ENCODE data around the gene P2RY2.
A peak's percentile ranks its signal among the peaks of the same experiment; 100 is the strongest.

Gene P2RY2

GRCh38 chr11:73218106-73218829 lies at the start of gene P2RY2:
Gene P2RY2 (plus strand): TSS chr11:73218281. CDS start chr11:73234160, 15,879 bp downstream.
- peak; percentile 54 for TF ChIP-seq CTCF (IDR thresholded peaks at IDR 0.05; ENCODE audit: control insufficient read depth, extremely low read depth, insufficient read depth)
- peak within 1 kb of the TSS; percentile 36 for H3K4me3 ChIP-seq (ENCODE audit: low read depth, low read length)
- DNase-seq (ENCODE audit: low read depth), result no peak

- H3K4me3 ChIP-seq (ENCODE audit: low read depth, low read length), result no peak overlapping the region
- no peak for DNase-seq (ENCODE audit: low read depth)
- TF ChIP-seq CTCF (IDR thresholded peaks at IDR 0.05; ENCODE audit: control insufficient read depth, extremely low read depth, insufficient read depth), result no peak
Measured at GRCh38 chr11:73168925-73169579, 49.0 kb upstream of the P2RY2 start.

- no peak overlapping the region for H3K4me3 ChIP-seq (ENCODE audit: low read depth, low read length)
- no peak for DNase-seq (ENCODE audit: low read depth)
- no peak for TF ChIP-seq CTCF (IDR thresholded peaks at IDR 0.05; ENCODE audit: control insufficient read depth, extremely low read depth, insufficient read depth)
Measured at GRCh38 chr11:73170140-73170539, 47.9 kb upstream of the P2RY2 start.

- H3K4me3 ChIP-seq (ENCODE audit: low read depth, low read length), result no peak overlapping the region
- no peak for DNase-seq (ENCODE audit: low read depth)
- no peak for TF ChIP-seq CTCF (IDR thresholded peaks at IDR 0.05; ENCODE audit: control insufficient read depth, extremely low read depth, insufficient read depth)
Measured at GRCh38 chr11:73171436-73172161, 46.5 kb upstream of the P2RY2 start.

GRCh38 chr11:73172992-73173656 lies 45.0 kb upstream of the P2RY2 start:
- no peak overlapping the region for H3K4me3 ChIP-seq (ENCODE audit: low read depth, low read length)
- no peak for DNase-seq (ENCODE audit: low read depth)
- no peak for TF ChIP-seq CTCF (IDR thresholded peaks at IDR 0.05; ENCODE audit: control insufficient read depth, extremely low read depth, insufficient read depth)

- H3K4me3 ChIP-seq (ENCODE audit: low read depth, low read length), result no peak overlapping the region
- DNase-seq (ENCODE audit: low read depth), result no peak
- TF ChIP-seq CTCF (IDR thresholded peaks at IDR 0.05; ENCODE audit: control insufficient read depth, extremely low read depth, insufficient read depth), result no peak
Measured at GRCh38 chr11:73173755-73174494, 44.2 kb upstream of the P2RY2 start.
